ENCODE measurements around the gene TFCP2L1.
"Not testable (repeated sequence)": the region's sequence is repeated elsewhere in the genome, so short reads cannot be mapped to it uniquely, and the experiment has no call there.

- TF ChIP-seq CTCF (IDR thresholded peaks at IDR 0.05; ENCODE audit: insufficient read depth, low read length); REST (IDR thresholded peaks at IDR 0.05; ENCODE audit: insufficient replicate concordance, low read depth); POLR2AphosphoS5 (IDR thresholded peaks at IDR 0.05; ENCODE audit: low read depth); GABPA (IDR thresholded peaks at IDR 0.05; ENCODE audit: low read depth); SPI1 (IDR thresholded peaks at IDR 0.05; ENCODE audit: borderline replicate concordance, low read depth): not testable (repeated sequence)
Measured at GRCh38 chr2:121313701-121314100, 28.7 kb upstream of the TFCP2L1 start.
